WTC11 (cell line): ENCODE results near the gene COPS9. TPM values are rescaled to one million over a fixed set of nuclear protein-coding genes. Genes with fewer than 3 reads are reported as not detected.

Experiments used
- ATAC-seq: fragments of 200-7000 bp; cut with Tn5 transposase; 2 replicates; pipeline ENCODE4 v1.10.0; 2021; ENCODE audit warnings: mild to moderate bottlenecking, moderate library complexity
- CTCF ChIA-PET: fragments of 300-600 bp; sonication (Branson Sonifier 250); formaldehyde crosslinking; loops from one replicate; lab custom pipeline; 2021; ENCODE audit warnings: antibody characterized with exemption; lab: Charles Lee
- POLR2A ChIA-PET: fragments of 350-600 bp; sonication (Branson Sonifier 250); formaldehyde crosslinking; loops from one replicate; lab custom pipeline; 2021; ENCODE audit warnings: antibody characterized with exemption; lab: Charles Lee
- DNase-seq: peaks from one replicate; pipeline ENCODE4 v3.0.0; 2021; ENCODE audit warnings: low spot score
- H3K27ac Mint-ChIP-seq: 2 replicates; pipeline ENCODE4 v1.8.0; 2021; ENCODE audit warnings: mixed read lengths
- H3K27me3 Mint-ChIP-seq: 2 replicates; pipeline ENCODE4 v1.8.0; 2021; ENCODE audit warnings: low read depth, mild to moderate bottlenecking, moderate library complexity, mixed read lengths
- H3K36me3 Mint-ChIP-seq: 2 replicates; pipeline ENCODE4 v1.8.0; 2021; ENCODE audit warnings: mixed read lengths
- H3K4me1 Mint-ChIP-seq: 2 replicates; pipeline ENCODE4 v1.8.0; 2022; ENCODE audit warnings: mixed read lengths
- H3K4me3 Mint-ChIP-seq: 2 replicates; pipeline ENCODE4 v1.8.0; 2021; ENCODE audit warnings: mild to moderate bottlenecking, moderate library complexity, mixed read lengths
- H3K9me3 Mint-ChIP-seq: 2 replicates; pipeline ENCODE4 v1.8.0; 2021; ENCODE audit warnings: mixed read lengths
- CREB1 ChIP-seq: sonication (generic); formaldehyde crosslinking; IDR thresholded peaks from 2 replicates; pipeline ENCODE4 v1.8.0; 2023; ENCODE audit warnings: mild to moderate bottlenecking, missing genetic modification reagents
- CREM ChIP-seq: sonication (generic); formaldehyde crosslinking; IDR thresholded peaks from 2 replicates; pipeline ENCODE4 v1.8.1; 2022; ENCODE audit warnings: mild to moderate bottlenecking, missing genetic modification reagents, moderate library complexity
- E2F1 ChIP-seq: sonication (generic); formaldehyde crosslinking; IDR thresholded peaks from 2 replicates; pipeline ENCODE4 v1.8.0; 2022; ENCODE audit warnings: mild to moderate bottlenecking, missing genetic modification reagents
- GABPB1 ChIP-seq: sonication (generic); formaldehyde crosslinking; IDR thresholded peaks from 2 replicates; pipeline ENCODE4 v1.8.1; 2023; ENCODE audit warnings: mild to moderate bottlenecking, missing genetic modification reagents
- GTF2I ChIP-seq: fragments of 250-450 bp; sonication (Bioruptor Pico); conservative IDR thresholded peaks from 2 replicates; pipeline ENCODE4 v1.4.0; 2021; ENCODE audit warnings: mild to moderate bottlenecking
- MLX ChIP-seq: sonication (generic); formaldehyde crosslinking; IDR thresholded peaks from 2 replicates; pipeline ENCODE4 v1.8.1; 2023; ENCODE audit warnings: mild to moderate bottlenecking, missing genetic modification reagents, moderate library complexity
- SOX15 ChIP-seq: fragments of 250-450 bp; sonication (Bioruptor Pico); IDR thresholded peaks from 2 replicates; pipeline ENCODE4 v1.9.0; 2021; ENCODE audit warnings: mild to moderate bottlenecking
- TEAD1 ChIP-seq: sonication (generic); formaldehyde crosslinking; IDR thresholded peaks from 2 replicates; pipeline ENCODE4 v1.8.0; 2022; ENCODE audit warnings: mild to moderate bottlenecking, missing genetic modification reagents
- ZNF121 ChIP-seq: sonication (generic); formaldehyde crosslinking; IDR thresholded peaks from 2 replicates; pipeline ENCODE4 v1.8.0; 2023; ENCODE audit warnings: missing genetic modification reagents
- ZNF281 ChIP-seq: sonication (generic); formaldehyde crosslinking; IDR thresholded peaks from 2 replicates; pipeline ENCODE4 v1.8.0; 2023; ENCODE audit warnings: mild to moderate bottlenecking, missing genetic modification reagents
- ZNF512 ChIP-seq: sonication (generic); formaldehyde crosslinking; IDR thresholded peaks from 2 replicates; pipeline ENCODE4 v1.8.1; 2022; ENCODE audit warnings: missing genetic modification reagents, borderline replicate concordance
- total RNA-seq: library from RNA; stranded (reverse); gene quantifications from 3 replicates; pipeline ENCODE4 v1.2.3, GENCODE V29; 2021

COPS9 gene
- total RNA-seq, 1 experiment from 2014 or later: 142 TPM

- H3K9me3 Mint-ChIP-seq: peaks cover 22% of the 10 kb centered on the region
- no peak for ATAC-seq
- 0 out of 2 replicates have a peak, but pooled peaks cover 4% of the 10 kb centered on the region for H3K27me3 Mint-ChIP-seq
- H3K27ac Mint-ChIP-seq: no peak overlapping the region
- H3K36me3 Mint-ChIP-seq: peaks cover 2% of the 10 kb centered on the region; the same call in 1 of the 2 replicates
- TF ChIP-seq ZNF512 (CRISPR knock-in tag) (no peak), E2F1 (CRISPR knock-in tag) (no peak), MLX (CRISPR knock-in tag) (no peak), CREM (CRISPR knock-in tag) (no peak), GTF2I (CRISPR knock-in tag) (no peak), SOX15 (no peak)
- no peak overlapping the region for H3K4me3 Mint-ChIP-seq
- no peaks in the 10 kb centered on the region for H3K4me1 Mint-ChIP-seq
- CTCF ChIA-PET: interaction anchor here (1.0 to 2.0 kb wide), 3 partner anchors 18 to 234 kb away, joined by 3 to 6 read pairs (median 4); no protein-coding TSS in a partner anchor
- POLR2A ChIA-PET: no interaction called here
- no peak for DNase-seq
Measured at GRCh38 chr2:240168546-240169361, 32.6 kb upstream of the COPS9 start.

- no peak overlapping the region for H3K27ac Mint-ChIP-seq
- 0 out of 2 replicates have a peak, but pooled peaks cover 4% of the 10 kb centered on the region for H3K27me3 Mint-ChIP-seq
- no peak for ATAC-seq
- no peaks in the 10 kb centered on the region for H3K4me1 Mint-ChIP-seq
- TF ChIP-seq GABPB1 (CRISPR knock-in tag) (no peak), ZNF121 (CRISPR knock-in tag) (no peak)
- H3K9me3 Mint-ChIP-seq: peaks cover 26% of the 10 kb centered on the region
- DNase-seq: no peak
- ChIA-PET POLR2A (no interaction called here), CTCF (interaction anchor here (1.5 kb wide), 1 partner anchor 18 kb away, joined by 3 read pairs; no protein-coding TSS in a partner anchor)
- H3K4me3 Mint-ChIP-seq: no peak overlapping the region
- peaks cover 2% of the 10 kb centered on the region; the same call in 1 of the 2 replicates for H3K36me3 Mint-ChIP-seq
Measured at GRCh38 chr2:240168041-240168440, 31.9 kb upstream of the COPS9 start.

- Mint-ChIP-seq H3K27me3 (0 out of 2 replicates have a peak, but pooled peaks cover 4% of the 10 kb centered on the region), H3K36me3 (peaks cover 2% of the 10 kb centered on the region; the same call in 1 of the 2 replicates), H3K4me1 (no peaks in the 10 kb centered on the region), H3K9me3 (peaks cover 22% of the 10 kb centered on the region), H3K4me3 (no peak overlapping the region), H3K27ac (no peak overlapping the region)
- POLR2A ChIA-PET: no interaction called here
- TF ChIP-seq TEAD1: no peak
- DNase-seq (no peak), ATAC-seq (no peak)
- CTCF ChIA-PET: interaction anchor here (1.5 kb wide), 1 partner anchor 17 kb away, joined by 3 read pairs; no protein-coding TSS in a partner anchor
Measured at GRCh38 chr2:240167588-240167880, 31.4 kb upstream of the COPS9 start.

GRCh38 chr2:240166761-240167587 lies 30.9 kb upstream of the COPS9 start:
- DNase-seq (no peak), ATAC-seq (no peak)
- TF ChIP-seq ZNF281 (CRISPR knock-in tag): no peak
- no peak for TF ChIP-seq CREB1
- no peaks in the 10 kb centered on the region for H3K4me1 Mint-ChIP-seq
- no peak overlapping the region for H3K4me3 Mint-ChIP-seq
- ChIA-PET CTCF (no interaction called here), POLR2A (no interaction called here)
- H3K27me3 Mint-ChIP-seq: 0 out of 2 replicates have a peak, but pooled peaks cover 4% of the 10 kb centered on the region
- peaks cover 20% of the 10 kb centered on the region for H3K9me3 Mint-ChIP-seq
- H3K27ac Mint-ChIP-seq: no peak overlapping the region
- H3K36me3 Mint-ChIP-seq: peaks cover 2% of the 10 kb centered on the region; the same call in 1 of the 2 replicates
